GM23248 (cell line): ENCODE measurements around the gene LYPLAL1. TPM values are rescaled to one million over a fixed set of nuclear protein-coding genes. Genes with fewer than 3 reads are reported as not detected.
A peak's percentile ranks its signal among the peaks of the same experiment; 100 is the strongest.

Source experiments
- DNase-seq: peaks from one replicate; pipeline ENCODE4 v3.0.0-alpha.2; 2015
- H2AFZ ChIP-seq: fragments of 200-600 bp; sonication (generic); 2 replicates; pipeline ENCODE4 v1.6.1; 2016; ENCODE audit warnings: antibody characterized with exemption
- H3F3A ChIP-seq: fragments of 200-600 bp; sonication (generic); 2 replicates; pipeline ENCODE4 v1.6.1; 2016; ENCODE audit warnings: mild to moderate bottlenecking, antibody characterized with exemption, mixed run types; ENCODE audit not compliant: insufficient read depth
- H3K27ac ChIP-seq: fragments of 200-600 bp; sonication (generic); 2 replicates; pipeline ENCODE4 v1.5.1; 2016; ENCODE audit warnings: mild to moderate bottlenecking
- H3K27me3 ChIP-seq: fragments of 200-600 bp; sonication (generic); replicated peaks from 2 replicates; pipeline ENCODE4 v1.6.1; 2016; ENCODE audit warnings: mild to moderate bottlenecking; ENCODE audit not compliant: insufficient read depth
- H3K36me3 ChIP-seq: fragments of 200-600 bp; sonication (generic); 2 replicates; pipeline ENCODE4 v1.6.1; 2016; ENCODE audit warnings: low read depth, mild to moderate bottlenecking
- H3K4me1 ChIP-seq: fragments of 200-600 bp; sonication (generic); 2 replicates; pipeline ENCODE4 v1.6.1; 2016; ENCODE audit warnings: mild to moderate bottlenecking; ENCODE audit not compliant: insufficient read depth
- H3K4me2 ChIP-seq: fragments of 200-600 bp; sonication (generic); one replicate; pipeline ENCODE4 v1.6.1; 2016; ENCODE audit warnings: mild to moderate bottlenecking; ENCODE audit not compliant: unreplicated experiment
- H3K4me3 ChIP-seq: fragments of 200-600 bp; sonication (generic); 2 replicates; pipeline ENCODE4 v1.5.1; 2016; ENCODE audit warnings: mild to moderate bottlenecking
- H3K79me2 ChIP-seq: fragments of 200-600 bp; sonication (generic); 2 replicates; pipeline ENCODE4 v1.6.1; 2016; ENCODE audit warnings: mild to moderate bottlenecking; ENCODE audit not compliant: insufficient read depth
- H3K9ac ChIP-seq: fragments of 200-600 bp; sonication (generic); 2 replicates; pipeline ENCODE4 v1.6.1; 2016; ENCODE audit warnings: mild to moderate bottlenecking
- H3K9me2 ChIP-seq: fragments of 200-600 bp; sonication (generic); 2 replicates; pipeline ENCODE4 v1.6.1; 2016; ENCODE audit warnings: mixed run types, mild to moderate bottlenecking, moderate library complexity; ENCODE audit not compliant: insufficient read depth
- H3K9me3 ChIP-seq: fragments of 200-600 bp; sonication (generic); one replicate; pipeline ENCODE4 v1.6.1; 2017; ENCODE audit warnings: low read depth
- H4K20me1 ChIP-seq: fragments of 200-600 bp; sonication (generic); 2 replicates; pipeline ENCODE4 v1.6.0; 2016; ENCODE audit not compliant: insufficient read depth
- EZH2 ChIP-seq: fragments of 200-600 bp; sonication (generic); IDR thresholded peaks from 2 replicates; pipeline ENCODE4 v1.6.1; 2018; ENCODE audit warnings: antibody characterized with exemption, mild to moderate bottlenecking; ENCODE audit not compliant: insufficient read depth, poor library complexity, severe bottlenecking
- EZH2phosphoT487 ChIP-seq: fragments of 200-600 bp; sonication (generic); IDR thresholded peaks from 2 replicates; pipeline ENCODE4 v1.6.1; 2018; ENCODE audit warnings: antibody characterized with exemption, moderate library complexity, mild to moderate bottlenecking, low read depth; ENCODE audit not compliant: insufficient read depth
- WGBS, 2 experiments: methylation state at CpG; one replicate each; pipeline ENCODE4 v1.1.6; 2015 to 2017; ENCODE audit warnings: low lambda C conversion rate in 2 of 2, low coverage in 1 of 2; ENCODE audit errors: missing lambda C conversion rate in 2 of 2; 5-methylcytosine and 5-hydroxymethylcytosine counted together
- in situ Hi-C: fragments of 300-500 bp; cut with MboI; formaldehyde crosslinking; loops from 2 replicates; pipeline ENCODE4 v1.15.0; 2020
- polyA plus RNA-seq: library from polyadenylated mRNA; unstranded; fragments of >200 nt; fragmentation: Nextera tagmentation; extraction: Ambion mirVana; gene quantifications from 2 replicates; pipeline ENCODE4 v1.2.1, GENCODE V29; 2016
- total RNA-seq: library from RNA; depleted of rRNA; stranded (reverse); fragments of >200 nt; shearing (Covaris generic); gene quantifications from 2 replicates; pipeline ENCODE4 v1.2.3, GENCODE V29; 2014

LYPLAL1 gene
- total and polyA plus RNA-seq, 2 experiments from 2014 or later: 9.1 to 33.7 TPM

GRCh38 chr1:219140303-219140877 lies 33.3 kb upstream of the LYPLAL1 start:
- WGBS, 2 experiments: 33 to 46% methylated on average over 2 of the region's 2 CpGs
- H4K20me1 ChIP-seq: no peaks in the 10 kb centered on the region
- no peak for TF ChIP-seq EZH2
- no peak for TF ChIP-seq EZH2phosphoT487
- no peaks in the 10 kb centered on the region for H3F3A ChIP-seq
- H3K79me2 ChIP-seq: no peaks in the 10 kb centered on the region
- H3K9me3 ChIP-seq: no peaks in the 10 kb centered on the region
- no peak overlapping the region for H3K9ac ChIP-seq
- no peaks in the 10 kb centered on the region for H3K4me1 ChIP-seq
- H3K9me2 ChIP-seq: no peaks in the 10 kb centered on the region
- no peak overlapping the region for H3K4me3 ChIP-seq
- H2AFZ ChIP-seq: no peak overlapping the region
- H3K27ac ChIP-seq: no peak overlapping the region
- H3K4me2 ChIP-seq: no peak overlapping the region
- in situ Hi-C loops: no loop called here
- DNase-seq: no peak
- H3K36me3 ChIP-seq: no peaks in the 10 kb centered on the region
- H3K27me3 ChIP-seq: no peaks in the 10 kb centered on the region

- Histone ChIP-seq H3K79me2 (no peaks in the 10 kb centered on the region), H3K4me2 (no peak overlapping the region), H4K20me1 (no peaks in the 10 kb centered on the region; the same call in 1 of the 2 replicates), H3K9ac (no peak overlapping the region), H3K36me3 (no peaks in the 10 kb centered on the region), H3K4me3 (no peak overlapping the region), H3K4me1 (no peaks in the 10 kb centered on the region), H3K27me3 (no peaks in the 10 kb centered on the region), H3K27ac (no peak overlapping the region), H3F3A (no peaks in the 10 kb centered on the region), H3K9me2 (no peaks in the 10 kb centered on the region), H2AFZ (no peak overlapping the region), H3K9me3 (no peaks in the 10 kb centered on the region)
- WGBS, 2 experiments: 90 to 98% methylated on average over 1 of the region's 1 CpG
- TF ChIP-seq EZH2phosphoT487: no peak
- no peak for TF ChIP-seq EZH2
- peak; percentile 10 for DNase-seq
- in situ Hi-C loops: no loop called here
Observed at GRCh38 chr1:219143735-219144134, 29.9 kb upstream of the LYPLAL1 start.

DNA sequence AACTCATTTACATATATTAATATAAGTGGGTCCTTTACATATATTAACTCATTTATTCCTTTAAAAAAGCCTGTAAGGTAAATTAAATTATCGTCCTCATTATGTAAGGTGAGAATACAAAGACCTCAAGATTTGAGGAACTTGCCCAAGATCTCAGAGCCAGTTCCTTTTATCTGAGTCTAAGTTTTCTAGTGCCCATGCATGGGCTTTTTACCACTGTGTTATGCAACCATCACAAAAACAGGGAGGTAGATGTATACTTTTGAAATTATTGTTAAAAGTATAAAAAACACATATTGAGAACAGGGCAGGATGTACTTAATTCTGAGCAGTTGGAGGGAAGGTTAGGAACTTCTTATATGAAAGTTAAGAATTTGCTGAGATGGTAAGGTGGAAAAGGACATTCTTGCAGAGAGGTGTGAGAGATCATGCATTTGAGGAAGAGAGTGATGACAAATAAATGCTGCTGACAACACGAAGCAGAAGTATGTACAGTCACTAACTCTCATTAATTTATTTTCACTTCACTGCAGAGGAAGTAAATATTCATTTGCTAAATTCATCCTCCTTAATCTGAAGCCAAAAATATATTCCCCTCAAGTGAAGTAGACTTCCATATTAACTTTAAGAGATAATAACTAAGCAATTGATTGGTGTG lies 28.9 kb upstream of the LYPLAL1 start:
- DNase-seq: no peak
- Histone ChIP-seq H3K4me1 (no peaks in the 10 kb centered on the region), H3K36me3 (no peaks in the 10 kb centered on the region), H3K9me3 (no peaks in the 10 kb centered on the region), H3K9me2 (no peaks in the 10 kb centered on the region), H4K20me1 (no peaks in the 10 kb centered on the region; the same call in 1 of the 2 replicates), H3K4me3 (no peak overlapping the region), H3K27me3 (no peaks in the 10 kb centered on the region), H3K79me2 (no peaks in the 10 kb centered on the region), H3K4me2 (no peak overlapping the region), H3K9ac (no peak overlapping the region), H3F3A (no peaks in the 10 kb centered on the region), H3K27ac (no peak overlapping the region), H2AFZ (no peak overlapping the region)
- in situ Hi-C loops: no loop called here
- TF ChIP-seq EZH2phosphoT487 (no peak), EZH2 (no peak)
- 75% methylated on average over 2 of the region's 2 CpGs for WGBS, 2 experiments

DNA sequence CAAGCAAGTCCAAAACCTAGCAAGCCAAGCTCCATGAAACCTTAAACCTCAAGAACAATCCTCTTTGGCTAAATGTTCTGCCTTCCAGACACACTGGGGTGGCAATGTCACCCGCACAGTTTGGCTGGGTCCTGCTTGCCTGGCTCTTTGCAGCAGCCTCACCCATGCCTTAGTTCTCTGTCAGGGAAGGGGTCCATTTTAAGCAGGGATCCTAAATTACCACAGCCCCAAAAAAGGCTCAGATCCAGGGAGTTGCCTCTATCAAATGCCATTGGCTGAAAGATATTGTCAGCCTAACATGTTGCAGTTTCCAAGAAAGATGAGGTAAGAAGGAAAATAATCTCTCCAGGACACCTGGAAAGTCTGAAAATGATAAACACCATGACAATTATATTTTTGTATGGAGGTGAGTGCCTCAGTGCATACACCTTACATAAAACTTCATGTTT lies 26.1 kb upstream of the LYPLAL1 start:
- H3K9ac ChIP-seq: no peak overlapping the region
- no peak overlapping the region for H3K27ac ChIP-seq
- in situ Hi-C loops: no loop called here
- H3K36me3 ChIP-seq: no peaks in the 10 kb centered on the region
- H3K9me2 ChIP-seq: no peaks in the 10 kb centered on the region
- no peak overlapping the region for H3K4me2 ChIP-seq
- H3K79me2 ChIP-seq: no peaks in the 10 kb centered on the region
- H3K27me3 ChIP-seq: no peaks in the 10 kb centered on the region
- no peak overlapping the region for H3K4me3 ChIP-seq
- DNase-seq: no peak
- no peak overlapping the region for H2AFZ ChIP-seq
- no peaks in the 10 kb centered on the region for H3F3A ChIP-seq
- no peaks in the 10 kb centered on the region for H3K9me3 ChIP-seq
- no peaks in the 10 kb centered on the region for H3K4me1 ChIP-seq
- TF ChIP-seq EZH2phosphoT487 (no peak), EZH2 (no peak)
- H4K20me1 ChIP-seq: no peaks in the 10 kb centered on the region; the same call in 1 of the 2 replicates
- WGBS, 2 experiments: 93 to 100% methylated on average over 1 of the region's 1 CpG
